NK-92 (cell line): Measurements from ENCODE around the gene AP2A2.

ENCODE experiments used
- DNase-seq: peaks from one replicate; lab custom pipeline; 2025; ENCODE audit not compliant: unreplicated experiment; lab: John Stamatoyannopoulos, UW

AP2A2 gene

DNA sequence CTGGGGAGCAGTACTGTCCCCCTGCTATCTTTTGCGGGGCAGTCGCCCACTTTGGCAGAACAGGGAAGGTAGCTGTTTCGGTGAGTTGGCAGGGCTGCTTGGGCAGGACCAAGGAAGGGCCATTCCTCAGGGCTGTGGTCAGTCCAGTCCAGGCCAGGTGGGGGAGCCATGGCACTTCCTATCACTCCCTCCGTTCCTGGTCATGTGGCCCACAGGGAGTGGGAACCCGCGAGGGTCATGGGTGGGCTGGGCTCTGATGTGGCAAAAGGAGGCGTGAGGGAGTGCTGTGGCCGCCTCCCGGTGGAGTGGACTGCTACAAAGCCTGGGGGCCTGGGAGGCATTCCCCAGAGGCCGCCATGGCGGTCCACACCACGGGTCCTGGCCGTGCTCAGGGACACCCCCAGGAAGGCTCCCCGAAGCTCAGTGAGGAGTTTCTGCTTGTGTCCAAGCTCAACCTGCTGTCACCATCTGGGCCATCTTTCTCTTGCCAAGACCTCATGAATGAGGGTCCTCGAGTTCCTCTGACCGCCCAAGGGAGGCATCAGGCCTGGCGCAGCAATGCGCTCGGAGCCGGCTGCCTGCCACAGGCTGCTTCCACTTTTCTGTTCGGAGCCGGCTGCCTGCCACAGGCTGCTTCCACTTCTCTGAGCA, 27.0 kb upstream of the AP2A2 start:
- DNase-seq, result no peak

DNA sequence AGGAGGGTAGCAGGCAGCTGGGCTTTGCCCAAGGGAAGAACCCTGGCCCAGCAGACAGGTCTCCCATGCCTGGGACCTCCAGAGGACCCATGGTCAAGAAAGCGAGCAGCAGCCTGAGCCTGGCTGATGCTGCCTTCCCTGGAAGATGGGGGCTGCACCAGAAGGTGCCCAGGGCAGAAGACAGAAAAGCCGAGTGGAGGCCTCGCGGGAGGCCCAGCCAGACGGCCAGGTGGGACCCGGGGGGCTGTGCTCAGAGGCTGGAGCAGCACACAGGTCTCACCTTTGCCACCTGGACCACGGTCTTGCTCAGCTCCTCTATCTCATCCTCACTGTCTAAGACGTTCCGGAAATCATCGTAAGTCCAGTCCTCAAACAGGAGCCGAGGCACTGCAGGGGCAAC, 25.9 kb upstream of the AP2A2 start:
- no peak for DNase-seq

DNA sequence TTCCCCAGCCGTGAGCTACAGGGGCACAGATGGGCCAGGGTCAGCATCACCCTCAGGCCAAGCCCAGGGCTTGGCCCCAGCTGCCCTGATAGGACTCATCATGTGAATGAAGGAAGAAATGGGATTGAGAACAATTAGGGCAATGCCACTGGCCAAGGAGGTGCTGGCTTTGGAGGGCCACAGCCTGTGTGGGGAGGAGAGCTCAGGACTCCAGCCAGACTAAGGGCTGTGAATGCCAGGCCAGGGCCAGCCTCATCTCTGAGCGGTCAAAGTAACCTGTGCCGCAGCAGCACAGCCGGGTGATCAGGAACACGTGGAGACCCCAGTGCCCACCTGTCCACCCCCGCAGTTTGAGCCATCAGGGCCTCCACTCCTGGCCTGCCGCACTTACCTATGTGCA, 25.1 kb upstream of the AP2A2 start:
- no peak for DNase-seq

DNA sequence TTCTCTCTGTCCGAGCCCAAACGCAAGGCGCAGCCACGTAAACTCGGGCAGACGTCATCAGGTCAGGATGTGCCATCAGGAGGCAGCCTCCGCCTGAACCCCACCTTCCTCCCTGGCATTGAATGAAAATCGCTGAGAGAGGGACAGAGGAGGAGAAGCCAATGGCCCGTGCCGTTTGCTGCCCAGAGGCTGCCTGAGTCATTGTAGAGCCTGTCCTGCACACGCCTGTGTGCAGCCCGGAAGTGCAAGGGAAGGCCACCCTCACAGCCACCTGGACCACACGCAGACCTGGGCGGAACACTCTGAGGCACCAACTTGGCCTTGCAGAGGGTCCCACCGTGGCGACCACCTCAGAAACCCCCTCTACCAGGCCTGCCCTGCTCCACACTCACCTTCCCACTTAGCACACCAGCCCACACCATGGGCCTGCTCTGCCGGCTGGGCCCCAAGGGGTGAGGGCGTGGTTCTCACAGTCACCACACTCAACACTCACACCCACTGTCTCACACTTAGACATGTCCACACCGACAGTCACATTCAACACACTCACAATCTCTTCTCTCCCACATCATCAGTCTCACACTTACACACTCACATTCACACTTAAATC, 24.1 kb upstream of the AP2A2 start:
- DNase-seq, result no peak

DNA sequence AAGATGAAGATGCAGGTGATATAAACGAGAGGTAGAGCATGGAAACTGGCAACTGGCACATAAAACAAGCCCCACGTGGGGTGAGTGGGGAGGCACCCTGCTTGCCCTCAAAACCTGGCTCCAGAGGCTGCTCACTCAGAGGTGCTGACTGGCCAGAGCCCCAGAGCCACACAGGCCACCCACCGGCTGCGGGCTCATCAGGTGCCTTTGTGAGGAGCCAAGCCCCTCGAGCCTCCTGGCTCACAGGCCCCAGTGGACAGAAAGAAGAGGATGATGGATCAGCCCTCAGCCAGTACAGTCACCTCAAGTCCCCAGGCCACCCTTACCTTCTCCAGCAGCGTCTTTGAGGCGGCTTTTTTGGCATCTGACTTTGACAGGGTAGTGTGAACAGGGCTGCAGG, 21.3 kb upstream of the AP2A2 start:
- no peak for DNase-seq

DNA sequence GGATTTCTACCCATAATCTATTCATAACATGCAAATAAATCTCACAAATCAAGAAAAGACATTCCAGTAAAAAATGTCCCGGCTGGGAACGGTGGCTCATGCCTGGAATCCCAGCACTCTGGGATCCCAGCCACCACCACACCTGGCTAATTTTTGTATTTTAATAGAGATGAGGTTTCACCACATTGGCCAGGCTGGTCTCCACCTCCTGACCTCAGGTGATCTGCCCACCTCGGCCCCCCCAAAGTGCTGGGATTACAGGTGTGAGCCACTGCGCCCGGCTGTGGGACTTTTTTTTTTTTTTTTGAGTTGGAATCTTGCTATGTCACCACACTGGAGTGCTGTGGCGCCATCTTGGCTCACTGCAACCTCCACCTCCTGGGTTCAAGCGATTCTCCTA, 19.7 kb upstream of the AP2A2 start:
- no peak for DNase-seq

DNA sequence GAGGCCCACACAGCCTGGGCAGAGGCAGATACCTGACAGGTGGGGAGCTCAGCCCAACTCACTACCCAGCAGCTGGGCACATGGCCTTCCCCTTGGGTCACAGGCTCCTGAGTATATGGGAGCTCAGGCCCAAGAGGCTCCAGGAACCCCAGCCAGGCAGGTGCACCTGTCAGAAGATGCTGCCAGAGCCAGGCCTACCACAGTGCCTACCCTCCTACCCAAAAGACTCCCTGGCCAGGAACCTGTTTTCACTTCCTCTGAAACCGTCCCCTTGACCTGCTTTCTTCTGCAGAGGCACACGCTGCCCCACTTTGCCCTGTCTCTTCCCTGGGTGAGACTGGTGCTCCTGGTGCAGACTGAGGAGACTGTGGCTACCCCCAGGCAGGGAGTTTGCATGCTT, 18.0 kb upstream of the AP2A2 start:
- no peak for DNase-seq

DNA sequence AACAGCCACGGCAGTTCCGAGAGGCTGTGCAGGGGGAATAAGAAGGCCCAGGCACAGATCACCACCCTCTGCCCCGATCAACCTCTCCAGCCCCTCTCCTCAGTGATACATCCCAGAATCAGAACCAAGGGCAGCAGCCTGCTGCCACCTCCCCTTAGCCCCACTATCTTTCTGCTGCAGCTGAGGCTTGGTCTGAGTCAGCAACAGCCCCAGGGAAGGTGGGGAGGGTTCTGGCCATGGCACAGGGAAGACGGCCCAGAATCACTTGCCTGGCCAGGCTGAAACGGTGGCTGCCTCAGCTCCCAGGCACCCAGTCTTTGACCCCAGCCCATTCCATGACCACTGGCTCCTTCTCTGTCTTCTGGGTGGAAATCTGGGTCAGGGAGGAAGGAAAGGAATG, 17.4 kb upstream of the AP2A2 start:
- DNase-seq, result no peak

DNA sequence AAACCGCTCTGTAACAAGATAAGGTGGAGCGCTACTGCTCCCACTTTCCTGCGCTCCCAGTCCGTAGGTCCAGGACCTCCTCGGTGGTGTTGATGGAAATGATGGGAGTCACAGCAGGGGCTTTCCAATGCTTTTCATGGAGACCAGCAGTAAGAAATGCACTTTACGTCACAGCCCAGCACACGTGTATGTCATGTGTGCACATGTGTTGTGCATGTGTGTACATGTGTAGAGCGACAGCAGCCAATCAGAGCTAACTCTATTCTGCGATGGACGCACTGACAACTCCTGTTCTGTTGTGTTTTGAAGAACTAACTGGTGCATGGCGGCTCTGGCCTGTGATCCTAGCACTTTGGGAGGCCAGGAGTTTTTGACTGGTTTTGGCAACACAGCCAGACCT, 16.3 kb upstream of the AP2A2 start:
- DNase-seq, result no peak

DNA sequence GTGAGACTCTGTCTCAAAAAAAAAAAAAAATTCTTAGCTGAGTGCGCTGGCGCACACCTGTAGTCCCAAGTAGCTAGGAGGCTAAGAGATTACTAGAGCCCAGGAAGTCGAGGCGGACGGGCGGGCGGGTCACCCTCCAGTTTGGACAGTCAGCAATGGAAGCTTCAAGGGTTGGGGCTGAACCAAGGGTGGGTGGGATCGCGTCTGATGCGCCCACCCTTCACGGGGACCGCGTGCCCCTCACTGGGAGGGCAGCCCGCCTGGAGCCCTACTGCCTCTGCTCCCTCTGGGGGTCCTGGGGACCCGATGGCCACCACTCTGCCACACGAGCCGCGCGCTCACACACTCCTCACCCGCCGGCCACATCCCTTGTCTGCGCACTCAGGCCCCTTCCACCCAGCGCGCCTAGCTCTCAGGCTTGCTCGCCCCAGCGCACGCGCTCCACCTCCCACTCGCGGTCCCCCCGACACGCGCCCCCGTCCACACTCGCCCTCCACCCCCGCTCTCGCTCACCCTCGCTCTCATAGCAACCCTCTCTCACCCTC, 15.6 kb upstream of the AP2A2 start:
- DNase-seq, result no peak

DNA sequence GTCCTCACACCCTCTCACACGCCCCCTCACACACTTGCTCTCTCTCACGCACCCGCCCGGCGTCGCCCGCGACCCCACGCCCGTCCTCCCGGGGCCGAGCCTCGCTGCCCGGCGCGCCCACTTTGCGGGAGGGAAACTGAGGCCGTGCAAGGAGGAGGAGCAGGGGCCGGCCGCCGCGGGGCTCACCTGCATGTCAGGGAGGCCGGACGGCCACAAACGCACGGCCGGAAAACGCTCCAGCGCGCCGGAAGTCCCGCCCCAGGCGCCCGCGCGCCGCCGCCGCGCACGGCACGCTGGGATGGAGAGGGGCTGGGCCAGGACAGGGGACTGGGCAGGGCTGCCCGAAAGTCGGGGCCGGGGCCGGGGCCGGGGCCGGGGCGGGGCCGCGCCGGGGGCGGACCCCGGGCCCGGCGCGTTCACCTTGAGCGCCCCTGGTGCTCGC, 15.1 kb upstream of the AP2A2 start, which contains the start of gene CHID1:
Gene CHID1, minus strand, starts transcription at position 222 of the 442 bp plus-strand sequence. CDS start 5,994 bp downstream, outside the sequence.
- DNase-seq, result no peak

DNA sequence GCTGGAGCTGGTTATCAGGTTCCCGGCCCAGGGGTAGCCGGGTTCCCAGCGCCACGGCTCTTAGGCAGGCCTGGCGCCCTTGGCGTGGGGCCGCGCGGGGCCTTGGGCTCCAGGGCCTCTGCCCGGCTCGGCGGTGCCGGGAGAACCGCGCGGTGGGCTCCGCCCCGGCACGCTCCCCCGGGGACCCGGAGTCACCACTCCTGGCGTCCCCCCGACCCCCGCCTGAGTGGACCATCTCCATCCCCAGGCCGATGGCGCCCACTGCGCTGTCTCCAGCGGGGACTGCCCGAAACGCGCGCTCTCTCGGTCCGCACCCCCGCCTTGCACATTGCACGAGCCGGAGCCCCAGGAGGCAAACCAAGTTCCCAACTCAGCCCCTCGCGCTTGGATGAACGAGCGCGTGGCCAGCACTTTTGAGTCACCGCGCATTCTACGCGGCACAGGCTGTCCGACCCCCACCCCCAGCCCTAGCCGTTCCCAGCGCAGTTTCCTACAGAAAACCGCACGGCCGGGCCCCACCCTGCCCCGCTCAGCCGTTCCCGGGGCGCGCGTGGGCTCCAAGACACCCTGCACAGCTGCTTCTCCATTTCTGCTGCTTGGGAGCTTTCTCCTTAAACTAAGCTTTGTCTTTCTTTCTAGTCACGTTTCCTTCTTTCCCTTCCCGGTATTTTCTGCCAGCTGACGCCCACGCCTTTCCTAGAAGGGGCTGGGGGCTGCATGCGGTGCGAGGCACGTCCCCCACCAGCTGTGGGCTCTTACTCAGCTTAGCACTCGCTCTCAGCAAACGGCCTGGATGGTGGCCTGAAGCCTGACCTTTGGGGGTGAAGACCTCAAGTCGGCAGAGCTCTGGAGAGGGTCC, 14.4 kb upstream of the AP2A2 start:
- no peak for DNase-seq

DNA sequence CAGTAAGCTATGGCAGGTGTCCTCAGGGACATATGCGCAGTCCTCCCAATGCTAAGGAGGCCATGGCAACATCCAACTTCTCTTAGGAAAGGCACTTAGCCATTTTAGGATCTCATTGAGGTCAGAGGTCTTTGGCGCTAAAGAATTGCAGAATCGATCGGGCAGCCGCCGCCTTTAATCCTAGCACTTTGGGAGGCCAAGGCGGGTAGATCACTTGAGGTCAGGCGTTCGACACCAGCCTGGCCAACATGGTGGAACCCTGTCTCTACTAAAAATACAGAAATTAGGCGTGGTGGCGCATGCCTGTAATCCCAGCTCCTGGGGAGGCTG, 13.8 kb upstream of the AP2A2 start:
- no peak for DNase-seq

DNA sequence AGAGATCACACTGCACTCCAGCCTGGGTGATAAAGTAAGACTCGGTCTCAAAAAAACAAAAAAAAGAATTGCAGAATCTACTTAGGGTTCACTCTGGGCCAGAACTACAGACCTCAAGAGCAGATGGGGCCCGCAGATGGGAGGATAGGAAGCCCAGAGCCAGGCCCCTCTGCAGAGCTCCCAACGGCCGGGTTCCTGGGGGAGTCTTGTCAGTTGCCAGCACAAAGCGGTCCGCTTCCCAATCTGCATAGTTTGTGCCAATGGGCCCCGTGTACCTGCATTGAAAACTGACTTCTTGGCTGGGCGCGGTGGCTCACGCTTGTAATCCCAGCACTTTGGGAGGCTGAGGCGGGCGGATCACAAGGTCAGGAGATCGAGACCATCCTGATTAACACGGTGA, 13.4 kb upstream of the AP2A2 start:
- DNase-seq, result no peak

DNA sequence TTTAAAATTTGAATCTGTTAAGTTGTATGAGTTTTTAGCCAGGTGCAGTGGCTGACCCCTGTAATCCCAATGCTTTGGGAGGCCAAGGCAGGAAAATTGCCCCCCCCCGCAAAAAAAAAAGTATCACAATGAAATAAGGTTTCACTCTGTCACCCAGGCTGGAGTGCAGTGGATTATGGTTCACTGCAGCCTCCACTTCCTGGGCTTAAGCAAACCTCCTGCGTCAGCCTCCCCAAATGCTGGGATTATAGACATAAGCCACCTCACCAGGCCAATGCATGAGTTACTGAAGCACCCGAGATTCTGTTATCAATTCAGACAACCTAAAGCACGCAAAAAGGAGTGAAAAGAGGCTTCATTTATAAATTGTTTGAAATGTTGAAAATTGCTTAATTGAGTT, 12.6 kb upstream of the AP2A2 start:
- no peak for DNase-seq

DNA sequence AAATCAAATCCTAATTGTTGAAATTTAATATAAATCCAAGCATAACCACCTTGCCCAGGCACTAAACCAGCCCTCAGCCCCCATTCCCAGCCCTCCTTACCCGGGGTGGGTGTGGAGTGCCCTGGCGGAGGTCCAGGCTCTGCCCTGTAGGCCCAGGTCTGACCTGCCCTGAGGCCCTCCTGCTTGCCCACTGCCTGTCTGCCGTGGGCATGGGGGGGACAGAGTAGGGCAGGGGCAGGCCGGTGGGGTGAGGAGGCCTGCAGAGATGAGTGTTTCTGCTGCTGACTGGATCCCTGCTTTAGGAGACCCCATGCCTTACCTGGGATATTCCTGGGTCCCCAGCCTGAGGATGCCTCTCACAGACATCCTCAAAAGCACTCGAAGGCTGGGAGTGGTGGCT, 11.5 kb upstream of the AP2A2 start:
- DNase-seq, result no peak

DNA sequence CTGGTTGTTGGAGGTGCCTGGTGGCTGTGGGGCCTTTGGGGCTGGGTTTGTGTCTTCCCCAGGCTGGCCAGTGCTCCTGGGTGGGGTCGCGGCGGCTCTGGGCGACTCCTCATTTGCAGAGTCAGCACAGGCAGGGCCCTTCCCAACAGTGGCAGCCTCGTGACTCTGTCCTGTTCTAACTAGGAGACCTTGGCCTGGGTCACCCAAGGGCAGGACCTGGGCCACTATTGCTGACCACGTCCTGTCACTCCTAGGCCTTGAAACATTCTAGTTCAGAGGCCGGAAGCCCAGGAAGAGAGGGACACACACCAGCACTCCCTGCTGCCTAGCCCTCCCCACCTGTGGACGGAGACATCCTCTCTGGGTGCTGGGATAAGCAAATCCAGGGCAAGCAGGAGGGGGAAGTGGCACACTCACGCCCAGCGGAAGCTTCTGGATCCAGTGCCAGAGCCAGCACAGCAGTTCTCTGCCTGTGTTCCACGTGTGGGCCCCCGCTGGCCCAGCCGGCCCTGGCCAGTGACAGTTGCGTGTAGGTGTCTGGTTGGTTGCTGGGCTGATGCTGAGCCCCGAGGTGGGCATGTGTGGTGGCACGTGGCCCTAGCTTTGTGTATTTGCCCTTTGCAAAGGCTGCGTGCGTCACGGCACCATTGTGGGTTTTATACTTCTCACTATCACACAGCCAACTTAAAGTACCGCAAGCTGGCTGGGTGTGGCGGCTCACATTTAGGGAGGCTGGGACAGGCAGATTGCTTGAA, 10.7 kb upstream of the AP2A2 start:
- DNase-seq, result no peak

DNA sequence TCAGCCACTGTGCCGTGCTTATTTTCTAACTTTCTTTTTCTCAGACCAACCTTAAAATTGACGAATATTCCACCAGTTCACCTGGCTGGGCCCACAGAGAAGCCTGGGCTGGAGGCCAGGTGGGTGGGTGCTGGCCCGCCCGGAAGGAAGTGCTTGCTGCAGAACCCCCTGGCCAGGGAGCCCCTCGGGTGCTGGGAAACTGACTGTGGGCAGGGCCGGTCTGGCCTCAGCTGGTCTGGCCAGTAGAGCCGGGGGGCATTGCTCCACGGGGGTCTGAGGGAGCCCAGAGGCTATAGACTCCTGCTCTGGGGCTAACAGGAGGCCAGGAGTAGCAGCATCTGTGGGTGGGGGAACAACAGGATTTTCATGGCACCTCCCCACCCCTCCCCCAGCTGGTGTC, 8.2 kb upstream of the AP2A2 start:
- DNase-seq, result no peak

DNA sequence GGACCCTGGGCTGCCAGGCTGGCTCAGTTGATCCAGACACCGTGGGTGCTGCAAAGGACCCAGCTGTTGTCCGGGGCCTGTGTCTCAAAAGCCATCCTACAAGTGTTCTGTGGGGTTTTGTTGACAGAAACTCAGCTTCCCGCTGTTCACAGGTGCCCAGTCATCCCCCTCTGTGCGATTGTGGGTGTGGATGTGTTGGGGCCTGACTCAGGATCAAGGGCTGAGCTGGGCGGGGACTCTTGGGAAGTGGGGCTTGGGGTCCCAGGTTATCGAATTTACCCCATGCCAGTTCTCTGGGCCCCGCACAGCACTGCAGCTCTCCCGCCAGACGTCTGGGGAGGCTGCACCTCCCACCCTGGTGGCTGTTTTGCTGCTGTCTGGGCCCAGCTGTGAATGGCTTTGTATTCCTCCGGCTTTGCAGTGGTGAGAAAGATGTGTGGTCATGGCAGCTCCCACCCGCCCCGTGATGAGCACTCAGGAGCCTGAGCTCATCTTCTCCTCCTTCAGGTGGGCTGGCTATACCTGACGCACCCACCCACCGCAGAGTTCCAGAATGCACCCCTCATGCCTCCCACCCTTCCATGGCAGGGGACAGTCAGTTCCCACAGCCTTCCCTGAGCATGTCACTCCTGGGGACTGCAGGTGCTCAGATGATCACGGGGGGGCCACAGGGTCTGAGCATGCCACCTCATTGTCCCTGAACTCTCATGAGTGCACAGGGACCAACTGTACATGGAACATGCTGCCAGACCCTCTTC, 3.6 kb upstream of the AP2A2 start:
- no peak for DNase-seq

DNA sequence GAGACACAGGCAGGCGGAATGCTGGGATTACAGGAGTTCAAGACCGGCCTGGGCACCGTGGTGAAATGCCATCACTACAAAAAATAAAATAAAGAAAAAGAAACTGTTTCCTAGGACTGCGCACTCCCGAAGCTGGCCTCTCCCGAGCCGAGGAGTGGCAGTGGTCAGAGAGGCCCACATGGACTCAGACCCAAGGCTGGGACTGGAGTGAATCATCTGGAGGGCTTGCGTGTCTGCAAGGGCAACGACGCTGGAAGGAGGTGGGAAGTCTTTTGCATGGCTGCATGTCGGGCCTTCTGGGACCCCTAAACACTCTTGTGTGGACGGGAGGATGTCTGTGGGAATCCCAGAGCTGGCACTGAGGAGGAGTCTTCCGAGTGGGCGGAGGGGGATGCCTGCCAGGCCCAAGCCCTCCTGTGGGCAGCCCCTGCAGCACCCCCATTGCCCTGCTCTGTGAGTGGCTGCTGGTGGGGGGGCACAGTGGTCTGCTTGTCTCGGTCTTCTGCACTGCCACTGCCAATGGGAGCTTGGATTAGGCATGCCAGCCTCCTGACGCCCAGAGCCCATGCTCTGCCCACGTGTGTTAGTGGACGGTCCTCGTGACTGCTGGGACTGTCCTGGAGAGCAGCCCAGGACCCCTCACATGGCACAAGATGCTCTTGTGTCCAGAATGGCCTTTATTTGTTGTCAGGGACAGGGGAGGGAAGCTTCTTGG, 1.8 kb upstream of the AP2A2 start:
- DNase-seq, result no peak
